ENCODE data around the gene METTL26. TPM values are rescaled to one million over a fixed set of nuclear protein-coding genes. Genes with fewer than 3 reads are reported as not detected.

Gene METTL26
- total and polyA plus RNA-seq, 10 of the 15 experiments (the other 5 are each of a cell fraction or from before 2014, with no cell fraction given): 5.4 to 163 (median 79.3) TPM

- no peak for TF ChIP-seq CUX1 (IDR thresholded peaks at IDR 0.05; ENCODE audit: insufficient replicate concordance, low read depth, low read length)
- TF ChIP-seq, protein P1, sequence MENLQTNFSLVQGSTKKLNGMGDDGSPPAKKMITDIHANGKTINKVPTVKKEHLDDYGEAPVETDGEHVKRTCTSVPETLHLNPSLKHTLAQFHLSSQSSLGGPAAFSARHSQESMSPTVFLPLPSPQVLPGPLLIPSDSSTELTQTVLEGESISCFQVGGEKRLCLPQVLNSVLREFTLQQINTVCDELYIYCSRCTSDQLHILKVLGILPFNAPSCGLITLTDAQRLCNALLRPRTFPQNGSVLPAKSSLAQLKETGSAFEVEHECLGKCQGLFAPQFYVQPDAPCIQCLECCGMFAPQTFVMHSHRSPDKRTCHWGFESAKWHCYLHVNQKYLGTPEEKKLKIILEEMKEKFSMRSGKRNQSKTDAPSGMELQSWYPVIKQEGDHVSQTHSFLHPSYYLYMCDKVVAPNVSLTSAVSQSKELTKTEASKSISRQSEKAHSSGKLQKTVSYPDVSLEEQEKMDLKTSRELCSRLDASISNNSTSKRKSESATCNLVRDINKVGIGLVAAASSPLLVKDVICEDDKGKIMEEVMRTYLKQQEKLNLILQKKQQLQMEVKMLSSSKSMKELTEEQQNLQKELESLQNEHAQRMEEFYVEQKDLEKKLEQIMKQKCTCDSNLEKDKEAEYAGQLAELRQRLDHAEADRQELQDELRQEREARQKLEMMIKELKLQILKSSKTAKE (IDR thresholded peaks at IDR 0.05; ENCODE audit: low read depth, poor library complexity, severe bottlenecking): no peak
- TF ChIP-seq JUND (IDR thresholded peaks at IDR 0.05; ENCODE audit: low read depth, low read length): no peak
- TF ChIP-seq GATAD2B (conservative IDR thresholded peaks at IDR 0.05; ENCODE audit: low read depth): peak; percentile 19; the same call in 1 of the 2 replicates
- TF ChIP-seq REST (IDR thresholded peaks at IDR 0.05; ENCODE audit: low read depth, low read length): no peak
- TF ChIP-seq, protein P2, sequence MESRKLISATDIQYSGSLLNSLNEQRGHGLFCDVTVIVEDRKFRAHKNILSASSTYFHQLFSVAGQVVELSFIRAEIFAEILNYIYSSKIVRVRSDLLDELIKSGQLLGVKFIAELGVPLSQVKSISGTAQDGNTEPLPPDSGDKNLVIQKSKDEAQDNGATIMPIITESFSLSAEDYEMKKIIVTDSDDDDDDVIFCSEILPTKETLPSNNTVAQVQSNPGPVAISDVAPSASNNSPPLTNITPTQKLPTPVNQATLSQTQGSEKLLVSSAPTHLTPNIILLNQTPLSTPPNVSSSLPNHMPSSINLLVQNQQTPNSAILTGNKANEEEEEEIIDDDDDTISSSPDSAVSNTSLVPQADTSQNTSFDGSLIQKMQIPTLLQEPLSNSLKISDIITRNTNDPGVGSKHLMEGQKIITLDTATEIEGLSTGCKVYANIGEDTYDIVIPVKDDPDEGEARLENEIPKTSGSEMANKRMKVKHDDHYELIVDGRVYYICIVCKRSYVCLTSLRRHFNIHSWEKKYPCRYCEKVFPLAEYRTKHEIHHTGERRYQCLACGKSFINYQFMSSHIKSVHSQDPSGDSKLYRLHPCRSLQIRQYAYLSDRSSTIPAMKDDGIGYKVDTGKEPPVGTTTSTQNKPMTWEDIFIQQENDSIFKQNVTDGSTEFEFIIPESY (IDR thresholded peaks at IDR 0.05): no peak
- TF ChIP-seq MYC (IDR thresholded peaks at IDR 0.05; ENCODE audit: insufficient read depth, insufficient read length, insufficient replicate concordance, low read length, severe bottlenecking): no peak
- 0 out of 2 replicates have a peak, but pooled peaks have one; percentile 20 for TF ChIP-seq SIN3A (IDR thresholded peaks at IDR 0.05; ENCODE audit: low read depth, low read length)
- no peak for TF ChIP-seq CREB1 (IDR thresholded peaks at IDR 0.05; ENCODE audit: low read depth)
- TF ChIP-seq, protein P3, sequence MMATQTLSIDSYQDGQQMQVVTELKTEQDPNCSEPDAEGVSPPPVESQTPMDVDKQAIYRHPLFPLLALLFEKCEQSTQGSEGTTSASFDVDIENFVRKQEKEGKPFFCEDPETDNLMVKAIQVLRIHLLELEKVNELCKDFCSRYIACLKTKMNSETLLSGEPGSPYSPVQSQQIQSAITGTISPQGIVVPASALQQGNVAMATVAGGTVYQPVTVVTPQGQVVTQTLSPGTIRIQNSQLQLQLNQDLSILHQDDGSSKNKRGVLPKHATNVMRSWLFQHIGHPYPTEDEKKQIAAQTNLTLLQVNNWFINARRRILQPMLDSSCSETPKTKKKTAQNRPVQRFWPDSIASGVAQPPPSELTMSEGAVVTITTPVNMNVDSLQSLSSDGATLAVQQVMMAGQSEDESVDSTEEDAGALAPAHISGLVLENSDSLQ (IDR thresholded peaks at IDR 0.05): peak; percentile 24; the same call in 1 of the 2 replicates
- TF ChIP-seq ZNF24 (IDR thresholded peaks at IDR 0.05): no peak
Observed at GRCh38 chr16:660459-661183, 24.5 kb upstream of the METTL26 start (continued).

Measured in GM12878 (cell line).